HL-60/S4 (cell line): ENCODE data around the gene STAT4.
"Not testable (repeated sequence)": the region's sequence is repeated elsewhere in the genome, so short reads cannot be mapped to it uniquely, and the experiment has no call there.

Experiments
- in situ Hi-C: fragments of 300-500 bp; cut with MboI; formaldehyde crosslinking; loops from 2 replicates; pipeline ENCODE4 v1.14.3; 2022; ENCODE audit warnings: low sequenced_read_pairs

STAT4 gene

DNA sequence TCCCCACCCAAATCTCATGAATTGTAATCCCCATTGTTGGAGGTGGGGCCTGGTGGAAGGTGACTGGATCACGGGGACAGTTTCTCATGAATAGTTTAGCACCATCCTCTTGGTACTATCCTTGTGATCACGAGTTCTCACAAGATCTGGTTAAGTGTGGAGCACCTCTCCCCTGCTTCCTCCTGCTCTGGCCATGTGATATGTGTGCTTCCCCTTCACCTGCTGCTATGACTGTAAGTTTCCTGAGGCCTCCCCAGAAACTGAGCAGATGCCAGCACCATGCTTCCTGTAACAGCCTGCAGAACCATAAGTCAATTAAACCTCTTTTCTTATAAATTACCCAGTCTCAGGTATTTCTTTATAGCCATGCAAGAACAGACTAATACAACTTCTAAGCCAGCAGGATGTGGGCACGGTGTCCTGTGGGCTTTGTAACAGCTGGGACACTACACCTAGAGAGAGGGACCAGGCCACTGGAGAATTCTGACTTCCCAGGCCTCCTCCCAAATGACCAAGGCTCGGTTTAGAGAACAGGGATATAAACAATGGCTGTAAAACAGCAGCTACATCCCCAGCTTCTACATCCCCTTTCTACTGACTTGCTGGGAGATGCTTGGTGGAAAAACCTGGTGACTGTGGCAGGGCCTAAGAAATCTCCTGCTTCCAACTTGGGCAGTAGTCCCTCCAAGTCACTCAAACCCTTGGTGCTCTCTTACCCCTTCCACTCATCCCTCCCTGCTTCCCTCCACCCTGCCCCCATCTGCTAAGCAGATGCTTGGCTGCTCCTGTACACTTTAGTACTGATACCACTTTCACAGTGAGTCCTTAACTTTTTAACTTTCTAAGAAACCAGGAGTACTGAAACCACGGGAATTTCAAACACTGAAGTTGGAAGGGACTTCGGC, 147.1 kb downstream of the STAT4 start:
- in situ Hi-C loops: no loop called here

DNA sequence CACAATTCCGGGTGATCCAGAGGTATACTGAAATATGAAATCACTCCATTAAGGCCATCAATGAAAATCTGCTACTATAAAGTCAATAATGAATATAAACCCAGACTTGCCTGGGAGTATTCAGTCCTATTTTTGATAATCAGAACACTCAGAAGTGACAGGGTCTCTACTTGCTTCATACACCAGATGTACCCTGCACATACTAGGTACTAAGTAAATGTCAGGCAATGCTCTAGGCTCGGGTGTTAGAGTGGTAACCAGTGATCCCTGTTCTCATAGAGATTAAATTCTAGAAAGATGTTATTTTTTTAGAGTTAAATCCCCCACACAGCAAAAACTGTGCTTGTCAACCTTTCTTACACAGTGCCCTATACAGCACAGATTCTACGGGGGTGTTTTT, 149.2 kb downstream of the STAT4 start:
- in situ Hi-C loops: no loop called here

- in situ Hi-C loops: no loop called here
These were observed 149.8 kb downstream of the STAT4 start for GRCh38 chr2:191001032-191001431.

- in situ Hi-C loops: no loop called here
These were observed 150.7 kb downstream of the STAT4 start for GRCh38 chr2:190999949-191000665.

DNA sequence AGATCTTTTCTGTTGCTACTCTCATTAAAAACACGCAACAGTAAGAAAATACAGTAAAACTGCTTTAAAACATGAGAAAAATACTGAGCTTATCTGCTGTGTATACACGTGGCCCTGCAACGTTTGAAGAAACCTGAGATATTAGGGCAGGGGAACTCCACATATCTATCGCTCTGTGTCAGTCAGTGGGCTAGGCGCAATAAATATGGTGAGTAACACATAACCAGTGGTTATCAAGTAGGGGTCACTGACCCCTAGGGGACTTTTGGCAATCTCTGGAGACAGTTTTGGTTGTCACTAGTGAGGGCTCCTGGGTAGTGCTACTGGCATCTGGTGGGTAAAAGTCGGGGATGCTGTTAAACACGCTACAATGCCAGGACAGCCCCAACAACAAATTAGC, 151.7 kb downstream of the STAT4 start:
- in situ Hi-C loops: no loop called here

DNA sequence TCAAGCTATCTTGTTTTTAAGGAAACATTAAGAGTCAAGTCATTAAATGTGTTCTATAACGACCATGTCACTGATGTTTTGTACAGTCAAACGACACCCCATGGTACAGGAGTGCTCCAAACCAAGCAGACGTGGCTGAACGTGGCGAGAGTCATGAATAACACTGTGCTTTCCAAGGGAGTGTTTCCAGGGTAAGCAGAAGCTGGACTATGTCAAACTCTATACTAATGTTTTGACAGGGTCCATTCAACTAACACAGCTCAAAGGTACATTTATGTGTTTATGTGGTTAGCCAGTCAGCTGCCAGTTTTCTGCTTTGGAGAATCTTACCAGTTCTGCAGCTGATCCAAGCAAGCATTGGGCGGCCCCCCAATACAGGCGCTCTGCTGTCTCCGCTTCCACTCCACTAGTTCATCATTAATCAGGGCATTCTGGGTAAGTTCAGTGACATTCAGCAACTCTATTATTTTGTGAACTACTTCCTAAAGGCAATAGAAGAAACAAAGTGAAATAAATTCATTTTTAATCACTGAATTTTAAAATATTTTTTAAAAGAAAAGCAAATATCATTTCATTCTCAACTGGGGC, 153.2 kb downstream of the STAT4 start:
- in situ Hi-C loops: no loop called here

DNA sequence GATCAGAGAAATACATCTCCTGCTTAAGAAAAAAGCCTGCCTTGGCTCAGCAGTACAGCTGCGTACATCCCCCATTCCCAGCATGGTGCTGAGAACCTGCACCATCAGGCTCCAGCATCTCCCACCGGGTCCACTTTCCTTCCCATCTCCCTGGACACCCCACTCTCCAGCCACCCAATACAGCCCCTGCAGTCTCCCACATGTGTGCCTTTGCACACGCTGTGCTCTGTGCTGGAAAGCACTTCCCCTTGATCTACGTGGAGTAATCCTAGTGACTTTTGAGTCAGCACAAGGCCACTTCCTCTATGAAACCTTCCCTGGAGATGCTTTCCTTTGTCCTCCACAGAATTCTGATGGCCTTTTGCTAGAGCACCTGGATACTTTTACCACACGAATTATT, 153.8 kb downstream of the STAT4 start:
- in situ Hi-C loops: no loop called here

DNA sequence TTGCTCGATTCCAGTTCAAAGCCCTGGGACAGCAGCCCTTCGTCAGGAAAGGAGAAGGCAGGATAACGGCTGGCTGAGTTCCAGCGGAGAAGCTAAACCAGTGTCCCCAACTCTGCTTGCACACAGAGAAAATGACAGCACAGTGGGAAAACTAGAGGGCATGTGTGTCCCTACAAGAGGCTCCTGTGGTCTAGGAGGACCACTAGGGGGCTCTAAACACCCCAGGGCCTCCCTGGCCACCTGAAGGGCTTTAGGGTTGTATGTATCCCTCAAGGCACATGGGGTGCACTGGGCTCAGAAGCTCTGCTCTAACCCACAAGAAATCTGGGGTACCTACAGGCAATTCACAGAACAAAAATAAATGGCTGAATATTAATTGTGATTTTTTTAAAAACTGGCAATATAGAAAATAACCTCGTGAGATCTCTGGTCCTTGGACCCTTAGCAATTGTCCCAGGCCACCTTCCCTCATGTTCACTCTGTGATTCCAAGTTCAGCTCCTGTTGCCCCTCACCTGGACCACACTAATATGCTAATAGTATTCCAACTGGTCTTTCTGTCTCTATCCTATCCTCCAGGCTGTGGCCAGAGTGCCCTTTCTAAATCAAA, 154.4 kb downstream of the STAT4 start:
- in situ Hi-C loops: no loop called here

GRCh38 chr2:190995315-190995714, 155.5 kb downstream of the STAT4 start:
- in situ Hi-C loops: not testable (repeated sequence)

DNA sequence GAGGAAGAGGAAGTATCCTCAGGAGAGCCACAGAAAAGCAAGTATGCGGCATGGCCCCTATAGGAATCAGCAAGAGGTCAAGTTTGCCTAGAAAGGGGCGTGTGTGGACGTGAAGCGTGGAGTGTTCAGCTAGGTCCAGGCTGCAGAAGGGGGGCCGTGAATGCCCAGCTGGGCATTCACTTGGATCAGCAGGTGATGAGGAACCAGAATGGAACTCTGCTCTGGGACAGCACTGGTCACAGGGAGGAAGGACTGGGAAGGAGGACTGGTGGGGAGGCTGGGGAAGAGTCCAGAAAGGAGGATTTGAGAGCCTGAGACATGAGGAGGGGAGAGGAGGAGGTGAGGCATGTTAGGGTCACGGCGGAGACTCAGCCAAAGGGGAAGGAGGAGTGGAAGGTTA, 156.6 kb downstream of the STAT4 start:
- in situ Hi-C loops: no loop called here

GRCh38 chr2:190993292-190993643, 157.5 kb downstream of the STAT4 start:
- in situ Hi-C loops: no loop called here

DNA sequence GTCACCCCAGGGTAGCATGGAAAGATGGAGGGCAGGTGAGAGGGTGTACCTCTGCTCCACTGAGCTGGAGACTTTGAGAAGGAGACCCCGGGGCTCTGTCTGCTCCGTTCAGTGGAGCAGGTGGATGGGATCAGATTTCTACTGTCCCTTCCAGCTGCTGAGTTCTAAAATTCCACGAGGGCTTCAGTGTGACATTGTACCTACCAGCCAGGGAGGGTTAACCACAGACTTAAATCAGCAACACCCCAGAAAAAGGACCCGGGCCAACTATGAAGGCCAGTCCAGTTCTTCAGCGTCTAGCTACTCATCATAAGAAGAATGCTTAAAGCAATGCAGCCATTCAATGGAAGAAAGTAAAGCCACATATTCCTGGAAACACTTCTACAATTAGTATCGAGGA, 160.7 kb downstream of the STAT4 start:
- in situ Hi-C loops: no loop called here

DNA sequence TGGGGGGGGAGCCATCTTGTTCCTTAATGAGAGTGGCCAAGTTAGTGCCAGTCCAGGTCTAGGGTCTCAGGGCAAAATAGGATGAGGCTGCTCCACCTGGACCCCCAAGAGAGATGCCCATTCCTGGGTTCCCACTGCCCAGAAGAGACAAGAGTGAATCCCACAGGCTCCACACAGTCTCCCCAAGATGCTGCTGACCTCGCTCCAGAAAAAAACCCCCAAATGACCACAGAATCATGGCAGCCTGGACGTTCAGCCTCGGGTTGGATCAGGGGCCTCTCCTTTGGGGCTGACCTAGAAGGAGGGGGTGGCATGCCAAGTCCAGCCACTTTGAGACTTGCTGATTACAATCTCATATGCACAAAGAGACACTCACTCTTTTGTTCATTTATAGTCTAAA, 161.9 kb downstream of the STAT4 start:
- in situ Hi-C loops: no loop called here

GRCh38 chr2:190987938-190988337, 162.9 kb downstream of the STAT4 start:
- in situ Hi-C loops: no loop called here

DNA sequence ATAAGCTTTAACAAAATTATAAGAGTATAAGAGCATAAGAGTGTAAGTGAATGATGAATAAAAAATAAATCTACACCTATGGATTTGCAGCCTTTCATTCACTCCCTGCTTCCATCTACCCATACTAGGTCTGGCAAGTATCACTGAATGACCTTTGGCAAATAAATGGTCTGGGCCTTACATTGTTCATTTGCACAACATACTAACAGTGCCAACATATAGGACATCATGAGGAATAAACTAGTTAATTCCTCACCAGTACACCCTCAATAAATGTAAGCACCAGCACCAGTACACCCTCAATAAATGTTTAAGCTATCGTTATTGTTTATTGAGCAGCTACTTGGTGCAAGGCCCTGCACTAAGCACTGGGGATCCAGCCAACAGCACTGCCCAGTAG, 163.7 kb downstream of the STAT4 start:
- in situ Hi-C loops: no loop called here

DNA sequence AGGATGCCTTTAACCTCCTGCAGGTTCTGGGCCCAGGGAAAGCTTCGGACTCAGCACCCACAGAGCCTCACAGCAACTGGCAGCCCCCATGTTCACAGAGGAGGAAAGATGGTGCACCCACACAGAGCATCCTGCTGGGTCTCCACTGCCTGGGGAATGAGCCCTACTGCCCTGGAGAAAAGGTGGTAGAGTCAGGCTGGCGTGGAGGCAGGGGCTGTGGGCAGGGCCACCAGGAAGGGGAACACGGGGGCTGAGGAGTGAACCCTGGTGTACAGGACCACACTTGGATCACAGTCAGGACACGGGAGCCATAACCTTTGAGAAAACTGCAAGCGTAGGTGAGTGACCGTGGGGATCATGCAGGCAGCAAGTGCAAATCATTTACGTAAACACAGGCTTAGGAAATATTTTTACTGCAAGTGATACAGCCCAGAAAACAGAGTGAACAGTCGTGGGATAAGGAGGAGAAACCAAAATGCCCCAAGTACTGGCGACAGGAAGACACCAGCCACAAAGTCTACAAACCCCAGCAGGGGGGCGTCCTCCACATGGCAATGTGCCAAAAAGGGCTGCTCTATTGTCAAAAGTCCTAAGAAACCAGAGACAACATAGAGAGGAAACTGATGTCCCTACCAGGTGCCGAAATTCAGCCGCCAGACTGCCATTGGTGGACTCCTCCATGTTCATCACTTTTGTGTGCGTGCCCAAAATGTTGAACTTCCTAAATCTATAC, 164.4 kb downstream of the STAT4 start:
- in situ Hi-C loops: no loop called here

GRCh38 chr2:190984595-190984994, 166.2 kb downstream of the STAT4 start:
- in situ Hi-C loops: no loop called here

- in situ Hi-C loops: no loop called here
These were observed 168.3 kb downstream of the STAT4 start for GRCh38 chr2:190982262-190983034.

GRCh38 chr2:190981733-190982132, 169.1 kb downstream of the STAT4 start:
- in situ Hi-C loops: no loop called here

GRCh38 chr2:190981333-190981732, 169.5 kb downstream of the STAT4 start:
- in situ Hi-C loops: no loop called here
